ENCODE results near the gene ENOX1. TPM values are rescaled to one million over a fixed set of nuclear protein-coding genes. Genes with fewer than 3 reads are reported as not detected.

Gene ENOX1
- polyA plus RNA-seq, 2 of the 4 experiments (the other 2 are of a cell fraction), result 0.28 to 0.41 TPM

DNA sequence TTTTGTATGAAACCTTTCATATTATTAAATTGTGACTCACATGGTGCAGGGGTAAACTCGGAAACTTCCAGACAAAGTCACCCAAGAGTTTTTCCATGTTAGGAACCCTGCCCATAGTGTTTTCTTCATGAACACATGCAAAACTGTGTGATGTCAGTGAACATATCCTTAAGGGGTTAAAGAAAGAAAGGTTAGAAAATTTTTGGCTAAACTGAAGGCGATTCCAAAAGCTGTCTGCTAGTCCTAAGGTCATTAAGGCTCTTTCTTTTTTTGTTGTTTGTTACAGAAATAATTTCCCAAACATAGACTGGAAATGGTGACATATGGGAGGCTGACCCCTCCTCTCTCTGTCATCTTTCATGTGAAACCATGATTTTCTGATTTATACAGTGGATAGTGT, 491.5 kb downstream of the ENOX1 start:
- no peak overlapping the region for H3K4me2 ChIP-seq
- H3K4me3 ChIP-seq, result no peak overlapping the region
- POLR2A ChIA-PET, result no interaction called here
- no peak overlapping the region for H3K27ac ChIP-seq
- H3K4me1 ChIP-seq, result no peaks in the 10 kb centered on the region
- no peak for DNase-seq (ENCODE audit: low read depth in 1 of 2, low spot score in 1 of 2)
- TF ChIP-seq RFX5 (IDR thresholded peaks at IDR 0.05) (no peak), HOXB5 (CRISPR knock-in tag; IDR thresholded peaks at IDR 0.05) (no peak), HOXB13 (CRISPR knock-in tag; IDR thresholded peaks at IDR 0.05; ENCODE audit: low read depth) (no peak), FOXS1 (CRISPR knock-in tag; IDR thresholded peaks at IDR 0.05) (no peak), SMC3 (IDR thresholded peaks at IDR 0.05) (no peak), MAFK (IDR thresholded peaks at IDR 0.05; ENCODE audit: partially characterized antibody) (no peak), ZSCAN20 (CRISPR knock-in tag; IDR thresholded peaks at IDR 0.05) (no peak)
- TF ChIP-seq, protein P1, sequence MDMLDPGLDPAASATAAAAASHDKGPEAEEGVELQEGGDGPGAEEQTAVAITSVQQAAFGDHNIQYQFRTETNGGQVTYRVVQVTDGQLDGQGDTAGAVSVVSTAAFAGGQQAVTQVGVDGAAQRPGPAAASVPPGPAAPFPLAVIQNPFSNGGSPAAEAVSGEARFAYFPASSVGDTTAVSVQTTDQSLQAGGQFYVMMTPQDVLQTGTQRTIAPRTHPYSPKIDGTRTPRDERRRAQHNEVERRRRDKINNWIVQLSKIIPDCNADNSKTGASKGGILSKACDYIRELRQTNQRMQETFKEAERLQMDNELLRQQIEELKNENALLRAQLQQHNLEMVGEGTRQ (IDR thresholded peaks at IDR 0.05), result no peak
- TF ChIP-seq, protein P2, sequence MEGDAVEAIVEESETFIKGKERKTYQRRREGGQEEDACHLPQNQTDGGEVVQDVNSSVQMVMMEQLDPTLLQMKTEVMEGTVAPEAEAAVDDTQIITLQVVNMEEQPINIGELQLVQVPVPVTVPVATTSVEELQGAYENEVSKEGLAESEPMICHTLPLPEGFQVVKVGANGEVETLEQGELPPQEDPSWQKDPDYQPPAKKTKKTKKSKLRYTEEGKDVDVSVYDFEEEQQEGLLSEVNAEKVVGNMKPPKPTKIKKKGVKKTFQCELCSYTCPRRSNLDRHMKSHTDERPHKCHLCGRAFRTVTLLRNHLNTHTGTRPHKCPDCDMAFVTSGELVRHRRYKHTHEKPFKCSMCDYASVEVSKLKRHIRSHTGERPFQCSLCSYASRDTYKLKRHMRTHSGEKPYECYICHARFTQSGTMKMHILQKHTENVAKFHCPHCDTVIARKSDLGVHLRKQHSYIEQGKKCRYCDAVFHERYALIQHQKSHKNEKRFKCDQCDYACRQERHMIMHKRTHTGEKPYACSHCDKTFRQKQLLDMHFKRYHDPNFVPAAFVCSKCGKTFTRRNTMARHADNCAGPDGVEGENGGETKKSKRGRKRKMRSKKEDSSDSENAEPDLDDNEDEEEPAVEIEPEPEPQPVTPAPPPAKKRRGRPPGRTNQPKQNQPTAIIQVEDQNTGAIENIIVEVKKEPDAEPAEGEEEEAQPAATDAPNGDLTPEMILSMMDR (IDR thresholded peaks at IDR 0.05), result no peak
- CTCF ChIA-PET, result no interaction called here
- H3K9me3 ChIP-seq, result no peaks in the 10 kb centered on the region
- no peak for FAIRE-seq
- 65% methylated on average over 2 of the region's 2 CpGs for WGBS (ENCODE audit: missing lambda C conversion rate)
- ATAC-seq, result no peak

DNA sequence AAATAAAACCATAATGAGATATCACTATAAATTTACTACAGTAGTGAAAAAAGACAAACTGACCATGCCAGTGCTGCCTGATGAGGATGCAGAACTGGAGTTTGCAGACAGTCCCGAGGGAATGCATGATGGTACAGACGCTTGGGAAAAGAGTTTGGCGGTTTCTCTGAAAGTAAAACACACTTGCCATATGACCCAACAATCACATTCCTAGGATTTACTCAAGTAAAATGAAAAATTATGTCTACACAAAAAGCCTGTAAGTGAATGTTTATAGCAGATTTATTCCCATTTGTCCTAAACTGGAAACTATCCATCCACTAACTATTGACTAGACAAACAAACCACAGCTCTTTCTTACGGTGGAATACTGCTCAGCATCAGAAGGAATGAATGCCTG, 492.4 kb downstream of the ENOX1 start:
- no peak overlapping the region for H3K27ac ChIP-seq
- H3K4me1 ChIP-seq, result no peaks in the 10 kb centered on the region
- TF ChIP-seq FOSL2 (IDR thresholded peaks at IDR 0.05) (no peak), FOSL2 (CRISPR knock-in tag; IDR thresholded peaks at IDR 0.05) (no peak), KDM5A (IDR thresholded peaks at IDR 0.05) (no peak), ESRRA (IDR thresholded peaks at IDR 0.05; ENCODE audit: borderline replicate concordance, low read length) (no peak), EHF (CRISPR knock-in tag; IDR thresholded peaks at IDR 0.05) (no peak), ZSCAN20 (CRISPR knock-in tag; IDR thresholded peaks at IDR 0.05) (no peak), SREBF2 (IDR thresholded peaks at IDR 0.05) (no peak), GATA3 (IDR thresholded peaks at IDR 0.05; ENCODE audit: borderline replicate concordance) (no peak), ZFP36 (IDR thresholded peaks at IDR 0.05; ENCODE audit: borderline replicate concordance, partially characterized antibody) (no peak), CEBPB (IDR thresholded peaks at IDR 0.05) (no peak)
- TF ChIP-seq, protein P3, sequence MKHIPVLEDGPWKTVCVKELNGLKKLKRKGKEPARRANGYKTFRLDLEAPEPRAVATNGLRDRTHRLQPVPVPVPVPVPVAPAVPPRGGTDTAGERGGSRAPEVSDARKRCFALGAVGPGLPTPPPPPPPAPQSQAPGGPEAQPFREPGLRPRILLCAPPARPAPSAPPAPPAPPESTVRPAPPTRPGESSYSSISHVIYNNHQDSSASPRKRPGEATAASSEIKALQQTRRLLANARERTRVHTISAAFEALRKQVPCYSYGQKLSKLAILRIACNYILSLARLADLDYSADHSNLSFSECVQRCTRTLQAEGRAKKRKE (CRISPR knock-in tag; IDR thresholded peaks at IDR 0.05; ENCODE audit: low read depth), result no peak
- TF ChIP-seq, protein P4, sequence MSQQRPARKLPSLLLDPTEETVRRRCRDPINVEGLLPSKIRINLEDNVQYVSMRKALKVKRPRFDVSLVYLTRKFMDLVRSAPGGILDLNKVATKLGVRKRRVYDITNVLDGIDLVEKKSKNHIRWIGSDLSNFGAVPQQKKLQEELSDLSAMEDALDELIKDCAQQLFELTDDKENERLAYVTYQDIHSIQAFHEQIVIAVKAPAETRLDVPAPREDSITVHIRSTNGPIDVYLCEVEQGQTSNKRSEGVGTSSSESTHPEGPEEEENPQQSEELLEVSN (IDR thresholded peaks at IDR 0.05; ENCODE audit: borderline replicate concordance, low read depth), result no peak
- TF ChIP-seq, protein P1 (IDR thresholded peaks at IDR 0.05), result no peak
- DNase-seq (ENCODE audit: low read depth in 1 of 2, low spot score in 1 of 2) (no peak), ATAC-seq (no peak), FAIRE-seq (no peak)
- 78% methylated on average over 4 of the region's 4 CpGs for WGBS (ENCODE audit: missing lambda C conversion rate)
- H3K4me2 ChIP-seq, result no peak overlapping the region
- H3K4me3 ChIP-seq, result no peak overlapping the region
- POLR2A ChIA-PET, result no interaction called here
- CTCF ChIA-PET, result no interaction called here
- H3K9me3 ChIP-seq, result no peaks in the 10 kb centered on the region

DNA sequence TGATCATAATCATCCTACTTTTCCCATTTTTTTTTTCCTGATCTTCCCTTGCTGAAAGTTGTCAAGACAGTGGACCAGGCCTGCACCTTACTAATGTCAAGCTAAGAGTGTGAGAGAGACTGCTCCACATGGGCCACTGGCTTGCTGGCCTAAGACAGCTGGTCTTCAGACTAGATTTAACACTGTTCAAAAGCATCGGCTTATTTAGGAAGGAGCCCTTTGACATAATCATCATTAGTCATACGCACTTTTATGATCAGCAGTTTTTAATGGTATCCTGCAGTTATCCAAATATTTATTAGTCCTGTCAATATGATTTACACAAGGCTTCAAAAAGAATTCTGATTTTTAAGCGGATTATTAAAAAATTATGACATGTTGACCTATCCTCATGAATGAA, 492.8 kb downstream of the ENOX1 start:
- Histone ChIP-seq H3K4me2 (no peak overlapping the region), H3K4me3 (no peak overlapping the region), H3K27ac (no peak overlapping the region), H3K9me3 (no peaks in the 10 kb centered on the region), H3K4me1 (no peaks in the 10 kb centered on the region)
- CTCF ChIA-PET, result no interaction called here
- 55% methylated on average over 3 of the region's 3 CpGs for WGBS (ENCODE audit: missing lambda C conversion rate)
- POLR2A ChIA-PET, result no interaction called here
- DNase-seq (ENCODE audit: low read depth in 1 of 2, low spot score in 1 of 2), result no peak
- ATAC-seq, result no peak
- no peak for FAIRE-seq
- TF ChIP-seq RFX5 (IDR thresholded peaks at IDR 0.05) (no peak), TP53 (CRISPR knock-in tag; IDR thresholded peaks at IDR 0.05) (no peak), FOXS1 (CRISPR knock-in tag; IDR thresholded peaks at IDR 0.05) (no peak), MYC (IDR thresholded peaks at IDR 0.05; ENCODE audit: borderline replicate concordance, low read length) (no peak), EP300 (IDR thresholded peaks at IDR 0.05) (no peak), RNF2 (IDR thresholded peaks at IDR 0.05; ENCODE audit: borderline replicate concordance, low read depth) (no peak), CHD2 (IDR thresholded peaks at IDR 0.05; ENCODE audit: low read length, partially characterized antibody) (no peak), POLR2A (IDR thresholded peaks at IDR 0.05; ENCODE audit: low read length) (no peak)
- TF ChIP-seq, protein P5, sequence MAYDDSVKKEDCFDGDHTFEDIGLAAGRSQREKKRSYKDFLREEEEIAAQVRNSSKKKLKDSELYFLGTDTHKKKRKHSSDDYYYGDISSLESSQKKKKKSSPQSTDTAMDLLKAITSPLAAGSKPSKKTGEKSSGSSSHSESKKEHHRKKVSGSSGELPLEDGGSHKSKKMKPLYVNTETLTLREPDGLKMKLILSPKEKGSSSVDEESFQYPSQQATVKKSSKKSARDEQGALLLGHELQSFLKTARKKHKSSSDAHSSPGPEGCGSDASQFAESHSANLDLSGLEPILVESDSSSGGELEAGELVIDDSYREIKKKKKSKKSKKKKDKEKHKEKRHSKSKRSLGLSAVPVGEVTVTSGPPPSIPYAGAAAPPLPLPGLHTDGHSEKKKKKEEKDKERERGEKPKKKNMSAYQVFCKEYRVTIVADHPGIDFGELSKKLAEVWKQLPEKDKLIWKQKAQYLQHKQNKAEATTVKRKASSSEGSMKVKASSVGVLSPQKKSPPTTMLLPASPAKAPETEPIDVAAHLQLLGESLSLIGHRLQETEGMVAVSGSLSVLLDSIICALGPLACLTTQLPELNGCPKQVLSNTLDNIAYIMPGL (CRISPR knock-in tag; IDR thresholded peaks at IDR 0.05; ENCODE audit: borderline replicate concordance), result no peak
- TF ChIP-seq, protein P6, sequence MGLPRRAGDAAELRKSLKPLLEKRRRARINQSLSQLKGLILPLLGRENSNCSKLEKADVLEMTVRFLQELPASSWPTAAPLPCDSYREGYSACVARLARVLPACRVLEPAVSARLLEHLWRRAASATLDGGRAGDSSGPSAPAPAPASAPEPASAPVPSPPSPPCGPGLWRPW (IDR thresholded peaks at IDR 0.05), result no peak
- TF ChIP-seq, protein P1 (IDR thresholded peaks at IDR 0.05), result no peak
